PC-3 (cell line): ENCODE data around the gene VPS26C. TPM values are rescaled to one million over a fixed set of nuclear protein-coding genes. Genes with fewer than 3 reads are reported as not detected.

Source experiments
- ATAC-seq: fragments of 200-7000 bp; cut with Tn5 transposase; 2 replicates; pipeline ENCODE4 v1.9.1; 2020; ENCODE audit warnings: mild to moderate bottlenecking, moderate library complexity
- BruUV-seq: library from RNA; stranded (reverse); fragments of 400-500 nt; replicated peaks from 2 replicates; lab custom pipeline; 2021; lab: Mats Ljungman, UMichigan
- CTCF ChIA-PET: fragments of 300-600 bp; sonication (Branson Sonifier 250); formaldehyde crosslinking; loops from one replicate; lab custom pipeline; 2022; ENCODE audit warnings: antibody characterized with exemption; lab: Charles Lee
- POLR2A ChIA-PET: fragments of 300-600 bp; sonication (Branson Sonifier 250); formaldehyde crosslinking; loops from one replicate; lab custom pipeline; 2022; ENCODE audit warnings: antibody characterized with exemption; ENCODE audit not compliant: unreplicated experiment; lab: Charles Lee
- DNase-seq: peaks from one replicate; pipeline ENCODE4 v3.0.0-alpha.2; 2015
- H2AFZ ChIP-seq: fragments of 300-600 bp; sonication (generic); 2 replicates; pipeline ENCODE4 v1.6.0; 2016; ENCODE audit warnings: antibody characterized with exemption, low read length
- H3F3A ChIP-seq: fragments of 300-600 bp; sonication (generic); one replicate; pipeline ENCODE4 v1.6.0; 2017; ENCODE audit warnings: antibody characterized with exemption, low read length, control low read depth, mild to moderate bottlenecking; ENCODE audit not compliant: unreplicated experiment
- H3K27ac ChIP-seq: fragments of 300-600 bp; sonication (generic); 2 replicates; pipeline ENCODE4 v1.5.1; 2016; ENCODE audit warnings: mild to moderate bottlenecking, low read length
- H3K27me3 ChIP-seq: fragments of 300-600 bp; sonication (generic); 2 replicates; pipeline ENCODE4 v1.6.1; 2016; ENCODE audit warnings: low read length, mixed read lengths
- H3K36me3 ChIP-seq: fragments of 300-600 bp; sonication (generic); 2 replicates; pipeline ENCODE4 v1.6.1; 2016; ENCODE audit warnings: low read depth, mixed run types, low read length, mixed read lengths
- H3K4me1 ChIP-seq: fragments of 300-600 bp; sonication (generic); 2 replicates; pipeline ENCODE4 v1.5.1; 2016; ENCODE audit warnings: low read length; ENCODE audit not compliant: insufficient read depth
- H3K4me2 ChIP-seq: fragments of 300-600 bp; sonication (generic); 2 replicates; pipeline ENCODE4 v1.6.0; 2016; ENCODE audit warnings: low read length
- H3K4me3 ChIP-seq: fragments of 300-600 bp; sonication (generic); 2 replicates; pipeline ENCODE4 v1.5.1; 2016; ENCODE audit warnings: mild to moderate bottlenecking, low read length, mixed read lengths
- H3K79me2 ChIP-seq: fragments of 300-600 bp; sonication (generic); 2 replicates; pipeline ENCODE4 v1.6.1; 2017; ENCODE audit warnings: low read length, mixed read lengths
- H3K9ac ChIP-seq: fragments of 300-600 bp; sonication (generic); 2 replicates; pipeline ENCODE4 v1.6.0; 2016; ENCODE audit warnings: mild to moderate bottlenecking, low read length
- H3K9me2 ChIP-seq: fragments of 300-600 bp; sonication (generic); replicated peaks from 2 replicates; pipeline ENCODE4 v1.6.1; 2016; ENCODE audit warnings: mixed run types, low read length, mixed read lengths
- H3K9me3 ChIP-seq: fragments of 300-600 bp; sonication (generic); 2 replicates; pipeline ENCODE4 v1.6.1; 2016; ENCODE audit warnings: low read length, mixed read lengths
- H4K20me1 ChIP-seq: fragments of 300-600 bp; sonication (generic); 2 replicates; pipeline ENCODE4 v1.6.1; 2016; ENCODE audit warnings: low read length, mixed read lengths
- EZH2 ChIP-seq: fragments of 300-600 bp; sonication (generic); IDR thresholded peaks from one replicate; pipeline ENCODE4 v1.6.1; 2017; ENCODE audit warnings: antibody characterized with exemption, mild to moderate bottlenecking, low read length; ENCODE audit not compliant: unreplicated experiment
- EZH2phosphoT487 ChIP-seq: fragments of 300-600 bp; sonication (generic); IDR thresholded peaks from 2 replicates; pipeline ENCODE4 v1.6.1; 2018; ENCODE audit warnings: mild to moderate bottlenecking, antibody characterized with exemption, low read length, borderline replicate concordance
- intact Hi-C: fragments of 100-400 bp; cut with micrococcal nuclease; formaldehyde crosslinking; loops from 2 replicates; pipeline ENCODE4 v1.9.0; 2023
- total RNA-seq: library from RNA; depleted of rRNA; stranded (reverse); fragments of >200 nt; gene quantifications from 2 replicates; pipeline ENCODE4 v1.2.3, GENCODE V29; 2014
- TF ChIP-seq, protein P1 (sequence below): fragments of 300-600 bp; sonication (generic); conservative IDR thresholded peaks from 2 replicates; pipeline ENCODE4 v1.5.1; 2017; ENCODE audit warnings: antibody characterized with exemption, low read depth, mild to moderate bottlenecking, low read length

Gene VPS26C
- total RNA-seq, 1 experiment from 2014 or later = 63.3 TPM

GRCh38 chr21:37251294-37251634 lies 15.9 kb downstream of the VPS26C start:
- CTCF ChIA-PET = no interaction called here
- ATAC-seq = no peak

DNA sequence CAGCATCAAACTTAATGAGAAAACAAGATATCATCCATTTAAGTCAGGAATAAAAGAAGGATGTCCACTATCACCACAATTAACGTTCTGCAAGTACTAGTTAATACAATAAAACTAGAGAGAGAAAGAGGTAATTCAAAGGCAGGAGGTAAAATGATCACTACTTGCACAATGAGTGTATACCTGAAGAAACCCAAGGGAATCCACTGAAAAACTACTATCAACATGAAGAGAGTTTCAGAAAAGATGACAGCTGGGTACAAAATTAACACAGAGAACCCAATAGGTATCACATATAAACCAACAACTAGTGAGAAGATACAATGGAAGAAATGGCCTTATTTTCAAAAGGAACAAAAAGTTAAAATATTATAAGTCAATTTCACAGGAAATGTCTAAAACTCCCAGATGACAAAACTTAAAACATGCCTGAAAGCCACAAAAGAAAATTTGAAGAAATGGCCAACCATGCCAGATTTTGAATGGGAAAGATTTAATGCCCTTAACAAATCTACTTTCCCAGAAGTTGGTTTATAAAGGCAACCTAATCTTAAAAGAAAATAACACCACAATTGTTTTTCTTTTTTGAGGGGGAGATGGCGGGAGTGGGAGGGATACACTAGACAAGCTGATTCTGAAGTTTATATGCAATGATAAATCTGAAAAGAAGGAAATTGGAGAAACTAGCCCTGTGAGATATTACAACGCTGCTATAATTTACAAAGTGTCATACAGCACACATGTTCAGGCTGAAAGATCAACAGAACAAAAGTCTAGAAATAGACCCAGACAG lies 17.8 kb downstream of the VPS26C start:
- Histone ChIP-seq H3K4me2 (no peak overlapping the region), H3K4me1 (no peaks in the 10 kb centered on the region), H3K27ac (no peak overlapping the region), H4K20me1 (no peaks in the 10 kb centered on the region), H2AFZ (no peak overlapping the region), H3K9ac (no peak overlapping the region), H3K27me3 (no peaks in the 10 kb centered on the region), H3K79me2 (peaks cover 91% of the 10 kb centered on the region), H3K4me3 (no peak overlapping the region), H3F3A (no peaks in the 10 kb centered on the region), H3K9me2 (no peaks in the 10 kb centered on the region), H3K36me3 (0 out of 2 replicates have a peak, but pooled peaks cover 3% of the 10 kb centered on the region), H3K9me3 (no peaks in the 10 kb centered on the region)
- POLR2A ChIA-PET = interaction anchor here (0.6 kb wide), 1 partner anchor 122 kb away, joined by 3 read pairs; no protein-coding TSS in a partner anchor
- CTCF ChIA-PET = no interaction called here
- DNase-seq = no peak
- TF ChIP-seq, protein P1, sequence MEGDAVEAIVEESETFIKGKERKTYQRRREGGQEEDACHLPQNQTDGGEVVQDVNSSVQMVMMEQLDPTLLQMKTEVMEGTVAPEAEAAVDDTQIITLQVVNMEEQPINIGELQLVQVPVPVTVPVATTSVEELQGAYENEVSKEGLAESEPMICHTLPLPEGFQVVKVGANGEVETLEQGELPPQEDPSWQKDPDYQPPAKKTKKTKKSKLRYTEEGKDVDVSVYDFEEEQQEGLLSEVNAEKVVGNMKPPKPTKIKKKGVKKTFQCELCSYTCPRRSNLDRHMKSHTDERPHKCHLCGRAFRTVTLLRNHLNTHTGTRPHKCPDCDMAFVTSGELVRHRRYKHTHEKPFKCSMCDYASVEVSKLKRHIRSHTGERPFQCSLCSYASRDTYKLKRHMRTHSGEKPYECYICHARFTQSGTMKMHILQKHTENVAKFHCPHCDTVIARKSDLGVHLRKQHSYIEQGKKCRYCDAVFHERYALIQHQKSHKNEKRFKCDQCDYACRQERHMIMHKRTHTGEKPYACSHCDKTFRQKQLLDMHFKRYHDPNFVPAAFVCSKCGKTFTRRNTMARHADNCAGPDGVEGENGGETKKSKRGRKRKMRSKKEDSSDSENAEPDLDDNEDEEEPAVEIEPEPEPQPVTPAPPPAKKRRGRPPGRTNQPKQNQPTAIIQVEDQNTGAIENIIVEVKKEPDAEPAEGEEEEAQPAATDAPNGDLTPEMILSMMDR = no peak
- TF ChIP-seq EZH2phosphoT487 = no peak
- TF ChIP-seq EZH2 = no peak
- ATAC-seq = no peak
- intact Hi-C loops = no loop called here
- no TSS peak for BruUV-seq

More at GRCh38 chr21:37251294-37251634, 15.9 kb downstream of the VPS26C start:
- Histone ChIP-seq H3K27ac (no peak overlapping the region), H3K9me2 (no peaks in the 10 kb centered on the region), H3K4me2 (no peak overlapping the region), H3F3A (no peaks in the 10 kb centered on the region), H3K79me2 (peaks cover 83% of the 10 kb centered on the region), H3K9ac (no peak overlapping the region), H3K9me3 (no peaks in the 10 kb centered on the region), H3K27me3 (no peaks in the 10 kb centered on the region), H2AFZ (no peak overlapping the region), H3K36me3 (0 out of 2 replicates have a peak, but pooled peaks cover 3% of the 10 kb centered on the region), H3K4me3 (no peak overlapping the region), H4K20me1 (no peaks in the 10 kb centered on the region), H3K4me1 (no peaks in the 10 kb centered on the region)
- no TSS peak for BruUV-seq
- intact Hi-C loops = loop anchor here (10.0 kb wide), 1 partner anchor 204 kb away; no protein-coding TSS in a partner anchor
- no peak for TF ChIP-seq EZH2
- TF ChIP-seq, protein P1 = no peak
- no peak for TF ChIP-seq EZH2phosphoT487
- POLR2A ChIA-PET = interaction anchor here (0.7 kb wide), 1 partner anchor 313 kb away, joined by 13 read pairs; no protein-coding TSS in a partner anchor
- DNase-seq = no peak

DNA sequence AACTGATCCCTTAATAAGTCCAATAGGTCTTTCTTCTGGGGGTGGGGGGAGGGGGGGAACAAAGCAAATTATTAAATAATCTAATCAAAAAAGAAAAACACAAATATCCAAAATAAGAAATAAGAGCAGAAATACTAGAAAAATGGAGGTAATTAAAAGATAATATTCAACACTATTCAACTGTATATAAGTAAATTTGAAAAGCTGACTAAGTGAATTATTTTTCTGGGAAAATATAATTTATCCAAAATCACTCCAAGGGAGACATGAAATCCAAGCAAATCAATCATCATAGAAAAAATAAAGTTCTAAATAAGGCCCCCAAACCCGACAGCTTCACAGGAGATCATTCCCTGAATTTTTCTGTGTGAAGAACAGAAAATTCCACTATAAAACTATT lies 18.8 kb downstream of the VPS26C start:
- no peaks in the 10 kb centered on the region for H3K27me3 ChIP-seq
- H3K9me3 ChIP-seq = no peaks in the 10 kb centered on the region
- H3K4me3 ChIP-seq = no peak overlapping the region
- DNase-seq (no peak), ATAC-seq (no peak)
- BruUV-seq = no TSS peak
- peaks cover 93% of the 10 kb centered on the region for H3K79me2 ChIP-seq
- TF ChIP-seq EZH2 (no peak), EZH2phosphoT487 (no peak)
- TF ChIP-seq, protein P1 = no peak
- ChIA-PET POLR2A (no interaction called here), CTCF (no interaction called here)
- intact Hi-C loops = no loop called here
- no peaks in the 10 kb centered on the region for H3F3A ChIP-seq
- 0 out of 2 replicates have a peak, but pooled peaks cover 3% of the 10 kb centered on the region for H3K36me3 ChIP-seq
- no peak overlapping the region for H3K9ac ChIP-seq
- no peak overlapping the region for H3K4me2 ChIP-seq
- no peaks in the 10 kb centered on the region for H3K9me2 ChIP-seq
- no peak overlapping the region for H2AFZ ChIP-seq
- H3K4me1 ChIP-seq = no peaks in the 10 kb centered on the region
- H3K27ac ChIP-seq = no peak overlapping the region
- no peaks in the 10 kb centered on the region for H4K20me1 ChIP-seq
